Mucosa of stomach (tissue), 1 donor: ENCODE measurements around the gene LITAF.

Source experiments
- H3K27me3 ChIP-seq: one replicate; pipeline ENCODE4 v1.7.0; 2013; ENCODE audit warnings: mild to moderate bottlenecking, low read length; ENCODE audit not compliant: control insufficient read depth, insufficient read depth
- H3K36me3 ChIP-seq: one replicate; pipeline ENCODE4 v1.7.0; 2013; ENCODE audit warnings: low read length; ENCODE audit not compliant: control insufficient read depth, insufficient read depth
- H3K4me1 ChIP-seq: one replicate; pipeline ENCODE4 v1.7.0; 2013; ENCODE audit warnings: mild to moderate bottlenecking, low read length; ENCODE audit not compliant: control insufficient read depth, insufficient read depth
- H3K4me3 ChIP-seq: one replicate; pipeline ENCODE4 v1.7.0; 2013; ENCODE audit warnings: low read length
- H3K9ac ChIP-seq: one replicate; pipeline ENCODE4 v1.7.0; 2013; ENCODE audit warnings: mild to moderate bottlenecking, low read length, moderate library complexity
- H3K9me3 ChIP-seq: one replicate; pipeline ENCODE4 v1.7.0; 2013; ENCODE audit warnings: mild to moderate bottlenecking, low read length, moderate library complexity; ENCODE audit not compliant: control insufficient read depth
- donor health status: Pancreatic carcinoma.

The LITAF gene

GRCh38 chr16:11550791-11551498, 35.8 kb downstream of the LITAF start:
- peaks cover 5% of the 10 kb centered on the region for H3K4me1 ChIP-seq
- H3K36me3 ChIP-seq: peaks cover 16% of the 10 kb centered on the region
- no peak overlapping the region for H3K9ac ChIP-seq
- H3K4me3 ChIP-seq: no peak overlapping the region
- no peaks in the 10 kb centered on the region for H3K9me3 ChIP-seq
- no peaks in the 10 kb centered on the region for H3K27me3 ChIP-seq

GRCh38 chr16:11547118-11547916, 39.4 kb downstream of the LITAF start:
- Histone ChIP-seq H3K36me3 (peaks cover 9% of the 10 kb centered on the region), H3K9ac (no peak overlapping the region)

GRCh38 chr16:11546608-11547061, 40.1 kb downstream of the LITAF start:
- H3K27me3 ChIP-seq: no peaks in the 10 kb centered on the region
- no peaks in the 10 kb centered on the region for H3K4me1 ChIP-seq
- no peak overlapping the region for H3K4me3 ChIP-seq
- no peak overlapping the region for H3K9ac ChIP-seq
- peaks cover 9% of the 10 kb centered on the region for H3K36me3 ChIP-seq
- H3K9me3 ChIP-seq: no peaks in the 10 kb centered on the region

More at GRCh38 chr16:11547118-11547916, 39.4 kb downstream of the LITAF start:
- Histone ChIP-seq H3K9me3 (no peaks in the 10 kb centered on the region), H3K27me3 (no peaks in the 10 kb centered on the region), H3K4me1 (no peaks in the 10 kb centered on the region), H3K4me3 (no peak overlapping the region)

GRCh38 chr16:11543661-11544393, 42.9 kb downstream of the LITAF start:
- Histone ChIP-seq H3K4me3 (no peak overlapping the region), H3K27me3 (no peaks in the 10 kb centered on the region), H3K4me1 (no peaks in the 10 kb centered on the region), H3K36me3 (no peaks in the 10 kb centered on the region), H3K9ac (no peak overlapping the region), H3K9me3 (no peaks in the 10 kb centered on the region)

GRCh38 chr16:11542069-11542744, 44.5 kb downstream of the LITAF start:
- no peaks in the 10 kb centered on the region for H3K4me1 ChIP-seq
- no peaks in the 10 kb centered on the region for H3K27me3 ChIP-seq

GRCh38 chr16:11539641-11540050, 47.1 kb downstream of the LITAF start:
- H3K9ac ChIP-seq: no peak overlapping the region

More at GRCh38 chr16:11542069-11542744, 44.5 kb downstream of the LITAF start:
- no peaks in the 10 kb centered on the region for H3K9me3 ChIP-seq
- no peak overlapping the region for H3K9ac ChIP-seq
- no peaks in the 10 kb centered on the region for H3K36me3 ChIP-seq
- no peak overlapping the region for H3K4me3 ChIP-seq

GRCh38 chr16:11538880-11539279, 47.8 kb downstream of the LITAF start:
- H3K9me3 ChIP-seq: no peaks in the 10 kb centered on the region
- no peaks in the 10 kb centered on the region for H3K27me3 ChIP-seq
- no peaks in the 10 kb centered on the region for H3K36me3 ChIP-seq
- H3K4me3 ChIP-seq: no peak overlapping the region
- no peak overlapping the region for H3K9ac ChIP-seq
- no peaks in the 10 kb centered on the region for H3K4me1 ChIP-seq

More at GRCh38 chr16:11539641-11540050, 47.1 kb downstream of the LITAF start:
- Histone ChIP-seq H3K4me3 (no peak overlapping the region), H3K9me3 (no peaks in the 10 kb centered on the region), H3K27me3 (no peaks in the 10 kb centered on the region), H3K4me1 (no peaks in the 10 kb centered on the region), H3K36me3 (no peaks in the 10 kb centered on the region)

GRCh38 chr16:11536104-11536866, 50.4 kb downstream of the LITAF start:
- Histone ChIP-seq H3K4me1 (no peaks in the 10 kb centered on the region), H3K36me3 (no peaks in the 10 kb centered on the region), H3K27me3 (no peaks in the 10 kb centered on the region), H3K9me3 (no peaks in the 10 kb centered on the region), H3K4me3 (no peak overlapping the region), H3K9ac (no peak overlapping the region)

- Histone ChIP-seq H3K9me3 (no peaks in the 10 kb centered on the region), H3K9ac (no peak overlapping the region), H3K4me1 (no peaks in the 10 kb centered on the region), H3K27me3 (no peaks in the 10 kb centered on the region), H3K36me3 (no peaks in the 10 kb centered on the region), H3K4me3 (no peak overlapping the region)
Measured at GRCh38 chr16:11535494-11535893, 51.2 kb downstream of the LITAF start.

- no peaks in the 10 kb centered on the region for H3K9me3 ChIP-seq
- no peak overlapping the region for H3K9ac ChIP-seq
- no peaks in the 10 kb centered on the region for H3K36me3 ChIP-seq
- no peaks in the 10 kb centered on the region for H3K4me1 ChIP-seq
- H3K27me3 ChIP-seq: no peaks in the 10 kb centered on the region
- no peak overlapping the region for H3K4me3 ChIP-seq
Measured at GRCh38 chr16:11534262-11534661, 52.5 kb downstream of the LITAF start.

- H3K36me3 ChIP-seq: no peaks in the 10 kb centered on the region
- H3K9me3 ChIP-seq: no peaks in the 10 kb centered on the region
- H3K27me3 ChIP-seq: no peaks in the 10 kb centered on the region
- H3K4me1 ChIP-seq: no peaks in the 10 kb centered on the region
- no peak overlapping the region for H3K4me3 ChIP-seq
- H3K9ac ChIP-seq: no peak overlapping the region
Measured at GRCh38 chr16:11533588-11533987, 53.1 kb downstream of the LITAF start.
